ENCODE data around the gene FAM193A. TPM values are rescaled to one million over a fixed set of nuclear protein-coding genes. Genes with fewer than 3 reads are reported as not detected.

FAM193A gene
- total RNA-seq, 4 donors from 2014 or later = 17.1 to 51.2 (median 28.1) TPM

GRCh38 chr4:2619459-2619858 lies 83.0 kb downstream of the FAM193A start:
- intact Hi-C loops (cut with DNase I; ENCODE audit: low total_unique reads) = no loop called here
- Histone ChIP-seq H3K36me3 (no peaks in the 10 kb centered on the region), H3K9me3 (no peaks in the 10 kb centered on the region), H3K4me3 (no peak overlapping the region), H3K27me3 (no peaks in the 10 kb centered on the region), H3K4me1 (no peaks in the 10 kb centered on the region), H3K27ac (no peak overlapping the region)
- DNase-seq = no peak
- TF ChIP-seq CTCF (IDR thresholded peaks at IDR 0.05) (no peak), POLR2A (IDR thresholded peaks at IDR 0.05) (no peak)

GRCh38 chr4:2621419-2621818 lies 85.0 kb downstream of the FAM193A start:
- no peaks in the 10 kb centered on the region for H3K36me3 ChIP-seq
- TF ChIP-seq POLR2A (IDR thresholded peaks at IDR 0.05) (no peak), CTCF (IDR thresholded peaks at IDR 0.05) (no peak)
- no peak overlapping the region for H3K27ac ChIP-seq
- H3K4me3 ChIP-seq = no peak overlapping the region
- H3K27me3 ChIP-seq = no peaks in the 10 kb centered on the region
- no peak for DNase-seq
- intact Hi-C loops (cut with DNase I; ENCODE audit: low total_unique reads) = no loop called here
- no peaks in the 10 kb centered on the region for H3K4me1 ChIP-seq
- no peaks in the 10 kb centered on the region for H3K9me3 ChIP-seq

GRCh38 chr4:2623442-2623841 lies 87.0 kb downstream of the FAM193A start:
- intact Hi-C loops (cut with DNase I; ENCODE audit: low total_unique reads) = no loop called here
- Histone ChIP-seq H3K9me3 (no peaks in the 10 kb centered on the region), H3K4me1 (no peaks in the 10 kb centered on the region), H3K4me3 (no peak overlapping the region), H3K27ac (no peak overlapping the region), H3K36me3 (no peaks in the 10 kb centered on the region), H3K27me3 (no peaks in the 10 kb centered on the region)
- DNase-seq = no peak
- no peak for TF ChIP-seq POLR2A (IDR thresholded peaks at IDR 0.05)
- TF ChIP-seq CTCF (IDR thresholded peaks at IDR 0.05) = no peak

- intact Hi-C loops (cut with DNase I; ENCODE audit: low total_unique reads) = no loop called here
- H3K4me3 ChIP-seq = no peak overlapping the region
- peak in 1 of 2 donors; percentile 48 for DNase-seq
Observed at GRCh38 chr4:2624782-2625530, 88.5 kb downstream of the FAM193A start.

More at GRCh38 chr4:2624782-2625530, 88.5 kb downstream of the FAM193A start:
- TF ChIP-seq CTCF (IDR thresholded peaks at IDR 0.05) = no peak
- TF ChIP-seq POLR2A (IDR thresholded peaks at IDR 0.05) = no peak
- no peaks in the 10 kb centered on the region for H3K9me3 ChIP-seq
- H3K36me3 ChIP-seq = no peaks in the 10 kb centered on the region
- no peaks in the 10 kb centered on the region for H3K4me1 ChIP-seq
- no peaks in the 10 kb centered on the region for H3K27me3 ChIP-seq
- no peak overlapping the region for H3K27ac ChIP-seq
